Epithelial cell of proximal tubule (primary cell): ENCODE data around the gene EXD3. TPM values are rescaled to one million over a fixed set of nuclear protein-coding genes. Genes with fewer than 3 reads are reported as not detected.
A peak's percentile ranks its signal among the peaks of the same experiment; 100 is the strongest.
"Not testable (repeated sequence)": the region's sequence is repeated elsewhere in the genome, so short reads cannot be mapped to it uniquely, and the experiment has no call there.

Experiments used
- DNase-seq: peaks from one replicate; pipeline ENCODE4 v3.0.0-alpha.2; 2011; ENCODE audit warnings: low read depth
- H3K4me3 ChIP-seq: 2 replicates; pipeline ENCODE4 v1.5.1; 2011; ENCODE audit warnings: low read depth, mild to moderate bottlenecking, low read length
- CTCF ChIP-seq: conservative IDR thresholded peaks from 2 replicates; pipeline ENCODE4 v1.5.1; 2012; ENCODE audit warnings: low read depth, mild to moderate bottlenecking, low read length
- total RNA-seq: library from RNA; depleted of rRNA; stranded (reverse); fragments of >200 nt; gene quantifications from 2 replicates; pipeline ENCODE4 v1.2.3, GENCODE V29; 2015

The EXD3 gene
- total RNA-seq, 1 donor from 2014 or later, result 29.2 TPM

- TF ChIP-seq CTCF, result no peak
- DNase-seq, result no peak
Measured at GRCh38 chr9:137410891-137411249, 12.1 kb downstream of the EXD3 start.

GRCh38 chr9:137410236-137410890, 12.6 kb downstream of the EXD3 start:
- not testable (repeated sequence) for H3K4me3 ChIP-seq, DNase-seq

More at GRCh38 chr9:137410891-137411249, 12.1 kb downstream of the EXD3 start:
- no peak overlapping the region for H3K4me3 ChIP-seq

DNA sequence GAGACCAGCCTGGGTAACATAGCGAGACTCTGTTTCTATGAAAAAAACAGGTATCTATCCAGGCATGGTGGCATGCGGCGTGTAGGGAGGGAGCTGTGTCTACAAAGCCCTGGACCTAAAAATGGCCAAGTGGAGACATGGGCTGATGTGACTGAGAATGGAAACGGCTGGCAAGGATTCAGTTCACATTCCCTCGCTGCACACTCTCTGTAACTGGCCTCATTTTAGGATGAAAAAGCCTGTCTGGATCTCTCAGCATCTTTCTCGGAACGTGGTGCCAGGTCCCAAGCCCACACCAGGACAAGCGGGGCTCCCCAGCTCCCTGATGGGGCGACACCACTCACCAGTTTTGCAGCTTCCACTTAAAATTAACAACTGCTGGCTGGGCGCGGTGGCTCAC, 13.4 kb downstream of the EXD3 start:
- no peak overlapping the region for H3K4me3 ChIP-seq
- TF ChIP-seq CTCF, result no peak
- no peak for DNase-seq

- no peak overlapping the region for H3K4me3 ChIP-seq
- DNase-seq, result no peak
- TF ChIP-seq CTCF, result no peak
Measured at GRCh38 chr9:137408651-137409405, 14.1 kb downstream of the EXD3 start.

DNA sequence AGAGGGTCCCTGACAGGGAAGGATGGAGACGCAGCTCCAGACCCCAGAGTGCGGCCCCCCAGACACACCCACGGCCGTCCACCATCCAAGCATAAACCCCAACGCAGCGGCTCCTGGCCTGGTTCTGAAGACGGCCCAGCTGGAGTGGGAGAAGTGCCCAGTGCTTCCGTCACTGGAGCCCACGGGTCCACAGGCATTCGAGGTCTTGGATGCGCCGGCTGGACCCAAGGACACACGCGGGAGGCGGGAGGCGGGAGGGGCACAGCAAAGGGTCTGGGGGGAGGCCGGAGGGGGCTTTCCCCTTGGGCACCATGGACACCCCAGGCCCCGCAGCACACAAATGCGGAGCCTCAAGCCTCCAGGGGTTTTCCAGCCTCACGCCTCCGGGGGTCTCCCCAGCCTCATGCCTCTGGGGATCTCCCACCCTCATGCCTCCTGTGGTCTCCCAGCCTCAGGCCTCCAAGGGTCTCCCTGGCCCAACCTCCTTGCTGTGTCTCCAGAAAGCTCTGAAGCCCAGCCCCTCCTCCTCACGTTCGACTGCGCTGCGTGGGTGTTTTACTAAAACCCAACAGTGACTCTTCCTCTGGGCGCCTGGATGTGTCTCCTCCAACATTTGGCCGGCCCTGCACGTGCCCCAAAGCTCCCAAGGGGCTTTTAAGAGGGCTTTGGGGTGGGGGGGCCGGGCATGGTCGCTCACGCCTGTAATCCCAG, 15.2 kb downstream of the EXD3 start:
- H3K4me3 ChIP-seq, result peak overlapping the region; percentile 47

DNA sequence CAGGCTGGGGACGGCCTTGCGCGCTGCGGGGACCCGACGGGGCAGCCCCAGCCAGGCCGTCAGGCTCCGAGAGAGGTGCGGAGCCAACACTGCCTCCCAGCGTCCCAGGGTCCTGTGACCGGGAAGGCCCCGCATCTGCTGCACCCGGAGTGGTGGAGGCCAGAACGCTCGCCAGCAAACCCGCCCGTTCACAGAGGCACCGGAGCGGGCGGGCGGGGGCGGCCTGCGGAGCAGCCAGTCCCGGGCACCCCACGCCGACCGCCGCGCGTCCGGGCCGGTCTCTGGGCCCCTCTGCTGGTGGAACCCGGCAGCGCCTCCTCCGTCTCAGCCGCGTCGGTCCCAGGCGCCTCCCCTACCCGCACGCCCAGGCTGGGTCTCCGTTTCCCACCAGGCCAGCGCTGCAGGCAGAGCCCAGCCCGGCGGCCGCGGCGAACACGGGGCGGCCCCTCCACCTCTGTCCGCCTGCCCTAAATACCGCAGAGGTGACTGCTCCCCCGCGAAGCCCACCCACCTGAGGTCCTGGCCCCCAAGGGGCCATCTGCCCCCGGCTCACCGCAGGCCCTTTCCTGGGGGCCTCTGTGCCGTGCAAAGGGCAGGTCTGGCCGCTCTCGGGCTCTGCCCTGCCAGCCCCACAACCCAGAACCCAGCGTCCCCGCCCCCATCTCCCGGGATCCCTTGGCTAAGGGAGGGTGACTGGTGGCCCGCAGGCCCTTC, 15.9 kb downstream of the EXD3 start:
- no peak for DNase-seq
- peak; percentile 67 for TF ChIP-seq CTCF
- H3K4me3 ChIP-seq, result peak overlapping the region; percentile 47

More for the DNA sequence above, 15.2 kb downstream of the EXD3 start:
- no peak for TF ChIP-seq CTCF
- no peak for DNase-seq
